Prostate gland (tissue), 2 donors: ENCODE data around the gene RDX.

ENCODE experiments used
- POLR2A ChIP-seq: fragments of 450-650 bp; IDR thresholded peaks from one replicate; pipeline ENCODE4 v1.6.1; 2016; ENCODE audit warnings: antibody characterized with exemption, mild to moderate bottlenecking
- TF ChIP-seq, protein P1 (sequence below), 4 experiments: fragments of 200-600 bp in 2 of 4; fragments of 450-650 bp in 2 of 4; sonication (generic) in 2 of 4; IDR thresholded peaks; 1 replicate in 3 of 4; 2 replicates in 1 of 4; pipeline ENCODE4 v1.5.1; 2016 to 2019; ENCODE audit warnings: antibody characterized with exemption in 4 of 4, mild to moderate bottlenecking in 2 of 4, moderate library complexity in 2 of 4

DNA sequence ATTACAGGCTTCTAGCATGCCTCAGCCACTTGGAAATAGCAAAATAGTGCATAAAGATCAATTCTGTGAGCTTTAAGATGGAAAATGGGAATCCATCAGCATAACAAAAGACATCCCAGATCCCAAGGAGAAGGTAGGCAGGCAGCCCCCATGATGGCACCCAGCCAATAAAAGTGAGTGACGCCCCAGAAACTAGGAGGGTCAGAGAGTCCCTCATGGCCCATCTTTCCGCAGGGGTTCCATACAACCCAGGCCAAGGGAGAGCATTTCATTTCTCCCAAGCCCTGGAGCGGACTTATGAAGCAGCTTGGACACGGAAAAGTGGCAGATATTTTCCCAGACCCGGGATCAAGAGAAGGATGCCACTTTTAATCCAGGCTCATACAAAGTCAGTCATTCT is 110.0 kb downstream of the RDX start:
- TF ChIP-seq, protein P1, sequence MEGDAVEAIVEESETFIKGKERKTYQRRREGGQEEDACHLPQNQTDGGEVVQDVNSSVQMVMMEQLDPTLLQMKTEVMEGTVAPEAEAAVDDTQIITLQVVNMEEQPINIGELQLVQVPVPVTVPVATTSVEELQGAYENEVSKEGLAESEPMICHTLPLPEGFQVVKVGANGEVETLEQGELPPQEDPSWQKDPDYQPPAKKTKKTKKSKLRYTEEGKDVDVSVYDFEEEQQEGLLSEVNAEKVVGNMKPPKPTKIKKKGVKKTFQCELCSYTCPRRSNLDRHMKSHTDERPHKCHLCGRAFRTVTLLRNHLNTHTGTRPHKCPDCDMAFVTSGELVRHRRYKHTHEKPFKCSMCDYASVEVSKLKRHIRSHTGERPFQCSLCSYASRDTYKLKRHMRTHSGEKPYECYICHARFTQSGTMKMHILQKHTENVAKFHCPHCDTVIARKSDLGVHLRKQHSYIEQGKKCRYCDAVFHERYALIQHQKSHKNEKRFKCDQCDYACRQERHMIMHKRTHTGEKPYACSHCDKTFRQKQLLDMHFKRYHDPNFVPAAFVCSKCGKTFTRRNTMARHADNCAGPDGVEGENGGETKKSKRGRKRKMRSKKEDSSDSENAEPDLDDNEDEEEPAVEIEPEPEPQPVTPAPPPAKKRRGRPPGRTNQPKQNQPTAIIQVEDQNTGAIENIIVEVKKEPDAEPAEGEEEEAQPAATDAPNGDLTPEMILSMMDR (IDR thresholded peaks at IDR 0.05) = no peak
- TF ChIP-seq POLR2A = no peak
